A673 (cell line): ENCODE measurements around the gene CLTC. TPM values are rescaled to one million over a fixed set of nuclear protein-coding genes. Genes with fewer than 3 reads are reported as not detected.

Source experiments
- BruUV-seq: library from RNA; stranded (reverse); fragments of 400-500 nt; replicated peaks from 2 replicates; lab custom pipeline; 2021; lab: Mats Ljungman, UMichigan
- CTCF ChIA-PET: fragments of 300-600 bp; sonication (Branson Sonifier 250); formaldehyde crosslinking; loops from one replicate; lab custom pipeline; 2022; ENCODE audit warnings: antibody characterized with exemption; lab: Charles Lee
- POLR2A ChIA-PET: fragments of 300-600 bp; sonication (Branson Sonifier 250); formaldehyde crosslinking; loops from one replicate; lab custom pipeline; 2022; ENCODE audit warnings: antibody characterized with exemption; ENCODE audit not compliant: low non-redundant PET; lab: Charles Lee
- DNase-seq: peaks from one replicate; pipeline ENCODE4 v3.0.0-alpha.2; 2015; ENCODE audit warnings: low spot score
- H3K27ac ChIP-seq: fragments of 200-600 bp; sonication (generic); 2 replicates; pipeline ENCODE4 v1.5.1; 2016; ENCODE audit warnings: mixed run types, low read depth, mild to moderate bottlenecking, mixed read lengths, antibody characterized with exemption, low read length; ENCODE audit not compliant: poor library complexity, severe bottlenecking
- H3K27me3 ChIP-seq: fragments of 200-600 bp; sonication (generic); replicated peaks from 2 replicates; pipeline ENCODE4 v1.6.1; 2017; ENCODE audit warnings: mixed run types, low read depth, mild to moderate bottlenecking, mixed read lengths, antibody characterized with exemption, low read length; ENCODE audit not compliant: insufficient read depth, poor library complexity
- H3K36me3 ChIP-seq: fragments of 200-600 bp; sonication (generic); 2 replicates; pipeline ENCODE4 v1.6.1; 2016; ENCODE audit warnings: mixed run types, mild to moderate bottlenecking, mixed read lengths, antibody characterized with exemption, low read length; ENCODE audit not compliant: insufficient read depth, poor library complexity, severe bottlenecking
- H3K4me1 ChIP-seq: fragments of 200-600 bp; sonication (generic); 2 replicates; pipeline ENCODE4 v1.6.1; 2017; ENCODE audit warnings: mixed run types, mild to moderate bottlenecking, mixed read lengths, antibody characterized with exemption, low read length; ENCODE audit not compliant: insufficient read depth, poor library complexity, severe bottlenecking
- H3K4me3 ChIP-seq: fragments of 200-600 bp; sonication (generic); 2 replicates; pipeline ENCODE4 v1.5.1; 2016; ENCODE audit warnings: low read depth, mixed run types, mild to moderate bottlenecking, mixed read lengths, low read length; ENCODE audit not compliant: poor library complexity, severe bottlenecking
- H3K9me3 ChIP-seq: fragments of 200-600 bp; sonication (generic); 2 replicates; pipeline ENCODE4 v1.6.1; 2016; ENCODE audit warnings: mixed run types, low read depth, mild to moderate bottlenecking, mixed read lengths, antibody characterized with exemption, low read length; ENCODE audit not compliant: poor library complexity, severe bottlenecking
- EZH2 ChIP-seq: fragments of 200-600 bp; sonication (generic); IDR thresholded peaks from 2 replicates; pipeline ENCODE4 v1.6.1; 2017; ENCODE audit warnings: borderline replicate concordance, low read depth, mild to moderate bottlenecking, mixed read lengths, antibody characterized with exemption, low read length; ENCODE audit not compliant: poor library complexity, severe bottlenecking
- intact Hi-C: fragments of 100-400 bp; cut with micrococcal nuclease; formaldehyde crosslinking; loops from one replicate; pipeline ENCODE4 v1.10.0; 2022; ENCODE audit not compliant: unreplicated experiment
- total RNA-seq: library from RNA; stranded (reverse); gene quantifications from 2 replicates; pipeline ENCODE4 v1.2.3, GENCODE V29; 2021
- TF ChIP-seq, protein P1 (sequence below): fragments of 300-800, 200-600 bp; sonication (generic); conservative IDR thresholded peaks from 2 replicates; pipeline ENCODE4 v1.5.1; 2017; ENCODE audit warnings: low read depth, mild to moderate bottlenecking, antibody characterized with exemption, low read length, moderate library complexity, mixed read lengths

The CLTC gene
- total RNA-seq, 1 experiment from 2014 or later = 313 TPM

DNA sequence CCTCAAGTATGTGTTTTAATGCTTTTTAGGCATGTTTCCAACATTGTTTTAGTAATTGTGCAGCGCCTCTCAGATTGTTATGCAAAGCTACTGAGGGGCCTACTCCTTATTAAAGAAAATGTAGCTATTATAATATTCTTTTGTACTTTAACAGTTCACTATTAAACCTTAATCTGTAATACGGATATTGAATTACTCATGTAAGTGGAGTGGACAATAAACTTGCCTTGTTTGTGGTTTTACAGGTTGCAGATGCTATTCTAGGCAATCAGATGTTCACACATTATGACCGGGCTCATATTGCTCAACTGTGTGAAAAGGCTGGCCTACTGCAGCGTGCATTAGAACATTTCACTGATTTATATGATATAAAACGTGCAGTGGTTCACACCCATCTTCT lies 46.5 kb downstream of the CLTC start:
- H3K4me1 ChIP-seq = no peaks in the 10 kb centered on the region
- no peak overlapping the region for H3K27ac ChIP-seq
- peaks cover 98% of the 10 kb centered on the region for H3K36me3 ChIP-seq
- CTCF ChIA-PET = no interaction called here
- no TSS peak for BruUV-seq
- H3K4me3 ChIP-seq = no peak overlapping the region
- intact Hi-C loops = no loop called here
- no peaks in the 10 kb centered on the region for H3K9me3 ChIP-seq
- no peaks in the 10 kb centered on the region for H3K27me3 ChIP-seq
- TF ChIP-seq, protein P1, sequence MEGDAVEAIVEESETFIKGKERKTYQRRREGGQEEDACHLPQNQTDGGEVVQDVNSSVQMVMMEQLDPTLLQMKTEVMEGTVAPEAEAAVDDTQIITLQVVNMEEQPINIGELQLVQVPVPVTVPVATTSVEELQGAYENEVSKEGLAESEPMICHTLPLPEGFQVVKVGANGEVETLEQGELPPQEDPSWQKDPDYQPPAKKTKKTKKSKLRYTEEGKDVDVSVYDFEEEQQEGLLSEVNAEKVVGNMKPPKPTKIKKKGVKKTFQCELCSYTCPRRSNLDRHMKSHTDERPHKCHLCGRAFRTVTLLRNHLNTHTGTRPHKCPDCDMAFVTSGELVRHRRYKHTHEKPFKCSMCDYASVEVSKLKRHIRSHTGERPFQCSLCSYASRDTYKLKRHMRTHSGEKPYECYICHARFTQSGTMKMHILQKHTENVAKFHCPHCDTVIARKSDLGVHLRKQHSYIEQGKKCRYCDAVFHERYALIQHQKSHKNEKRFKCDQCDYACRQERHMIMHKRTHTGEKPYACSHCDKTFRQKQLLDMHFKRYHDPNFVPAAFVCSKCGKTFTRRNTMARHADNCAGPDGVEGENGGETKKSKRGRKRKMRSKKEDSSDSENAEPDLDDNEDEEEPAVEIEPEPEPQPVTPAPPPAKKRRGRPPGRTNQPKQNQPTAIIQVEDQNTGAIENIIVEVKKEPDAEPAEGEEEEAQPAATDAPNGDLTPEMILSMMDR = no peak
- TF ChIP-seq EZH2 = no peak
- DNase-seq = peak; percentile 36
- POLR2A ChIA-PET = no interaction called here

DNA sequence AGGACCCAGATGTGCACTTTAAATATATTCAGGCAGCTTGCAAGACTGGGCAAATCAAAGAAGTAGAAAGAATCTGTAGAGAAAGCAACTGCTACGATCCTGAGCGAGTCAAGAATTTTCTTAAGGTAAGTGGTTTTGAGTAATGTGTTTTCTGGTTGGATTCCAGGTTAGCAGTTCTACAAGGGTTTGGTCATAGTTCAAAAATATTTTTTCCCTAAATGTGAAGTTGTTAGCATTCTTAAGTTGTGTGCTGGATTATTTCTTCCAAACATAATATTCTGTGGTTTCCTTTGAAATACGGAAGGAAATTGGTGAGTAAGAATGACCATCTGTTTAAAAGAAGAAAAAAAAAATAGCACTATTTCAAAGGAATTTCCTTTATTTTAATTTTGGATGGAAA lies 49.1 kb downstream of the CLTC start:
- BruUV-seq = no TSS peak
- TF ChIP-seq, protein P1 = no peak
- no peak for TF ChIP-seq EZH2
- intact Hi-C loops = no loop called here
- ChIA-PET CTCF (no interaction called here), POLR2A (no interaction called here)
- peak; percentile 14 for DNase-seq
- no peak overlapping the region for H3K27ac ChIP-seq
- no peak overlapping the region for H3K4me3 ChIP-seq
- no peaks in the 10 kb centered on the region for H3K27me3 ChIP-seq
- H3K4me1 ChIP-seq = no peaks in the 10 kb centered on the region
- peaks cover 92% of the 10 kb centered on the region for H3K36me3 ChIP-seq
- H3K9me3 ChIP-seq = no peaks in the 10 kb centered on the region

DNA sequence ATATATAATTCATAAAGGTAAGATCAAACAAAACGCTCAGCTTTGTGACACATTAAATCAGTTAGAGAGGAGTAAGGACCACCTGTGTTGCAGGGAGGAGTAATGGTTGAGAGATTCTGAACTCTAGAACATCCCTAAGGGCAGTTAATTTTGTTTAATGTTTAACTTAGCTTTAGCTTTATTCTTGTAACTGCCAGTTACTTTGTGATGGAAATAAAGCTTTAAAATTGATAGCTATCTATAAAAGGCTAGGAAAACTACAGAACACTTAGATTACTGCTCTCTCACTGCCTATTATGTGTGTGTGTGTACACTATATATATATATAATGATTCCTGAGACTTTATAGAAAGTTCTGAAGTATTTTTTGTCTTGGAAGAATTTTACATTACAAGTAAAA lies 49.7 kb downstream of the CLTC start:
- Histone ChIP-seq H3K27me3 (no peaks in the 10 kb centered on the region), H3K27ac (no peak overlapping the region), H3K4me3 (no peak overlapping the region), H3K4me1 (no peaks in the 10 kb centered on the region), H3K36me3 (peaks cover 92% of the 10 kb centered on the region), H3K9me3 (no peaks in the 10 kb centered on the region)
- TF ChIP-seq, protein P1 = no peak
- TF ChIP-seq EZH2 = no peak
- DNase-seq = no peak
- intact Hi-C loops = no loop called here
- no TSS peak for BruUV-seq
- ChIA-PET CTCF (no interaction called here), POLR2A (no interaction called here)
